Large intestine (tissue), 3 donors: Measurements from ENCODE around the gene PDF. TPM values are rescaled to one million over a fixed set of nuclear protein-coding genes. Genes with fewer than 3 reads are reported as not detected.
A peak's percentile ranks its signal among the peaks of the same experiment; 100 is the strongest.
"Not testable (repeated sequence)": the region's sequence is repeated elsewhere in the genome, so short reads cannot be mapped to it uniquely, and the experiment has no call there.

Experiments used
- DNase-seq, 2 donors: peaks; one replicate each; pipeline versions ENCODE4 v3.0.0 to v3.0.0-alpha.2; 2013
- H3K27ac ChIP-seq: one replicate; pipeline ENCODE4 v1.5.1; 2013; ENCODE audit warnings: low read length
- H3K27me3 ChIP-seq: 2 replicates; pipeline ENCODE4 v1.6.1; 2013; ENCODE audit warnings: low read length; ENCODE audit not compliant: control insufficient read depth, insufficient read depth
- H3K36me3 ChIP-seq: 2 replicates; pipeline ENCODE4 v1.6.1; 2013; ENCODE audit warnings: low read length; ENCODE audit not compliant: control insufficient read depth, insufficient read depth
- H3K4me1 ChIP-seq: one replicate; pipeline ENCODE4 v1.6.1; 2013; ENCODE audit warnings: low read length; ENCODE audit not compliant: control insufficient read depth, insufficient read depth
- H3K4me3 ChIP-seq: one replicate; pipeline ENCODE4 v1.5.1; 2013; ENCODE audit warnings: low read length
- H3K9me3 ChIP-seq: one replicate; pipeline ENCODE4 v1.6.1; 2013; ENCODE audit warnings: mild to moderate bottlenecking, low read depth, low read length, moderate library complexity; ENCODE audit not compliant: control insufficient read depth
- WGBS: methylation state at CpG from one replicate; pipeline ENCODE4 v1.1.5; 2013; ENCODE audit warnings: low lambda C conversion rate; ENCODE audit not compliant: insufficient coverage; 5-methylcytosine and 5-hydroxymethylcytosine counted together
- polyA plus RNA-seq: library from polyadenylated mRNA; unstranded; fragments of 120-200 nt; gene quantifications from one replicate; pipeline ENCODE4 v1.2.1, GENCODE V29; 2013

Gene PDF
- polyA plus RNA-seq, 1 donor: 11.9 TPM

DNA sequence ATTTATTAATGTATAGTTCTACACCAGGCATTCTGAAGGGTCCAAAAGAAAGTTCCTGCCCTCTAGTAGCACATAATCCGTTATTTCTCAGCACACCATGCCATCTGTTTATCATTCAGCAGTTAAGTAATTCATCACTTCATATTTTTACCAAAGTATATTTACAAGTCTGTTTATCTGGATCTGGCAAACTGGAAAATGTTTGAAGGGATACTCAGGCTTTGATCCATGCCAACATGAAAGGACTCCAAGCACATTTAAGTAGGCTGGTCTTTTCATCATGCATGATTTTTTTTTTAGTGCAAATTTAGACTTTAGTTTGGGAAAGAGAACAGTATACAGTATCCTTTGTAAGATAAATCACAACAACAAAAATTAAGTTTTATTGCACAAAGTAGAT is 23.3 kb downstream of the PDF start:
- no peak for DNase-seq
- H3K4me1 ChIP-seq: peaks cover under 1% of the 10 kb centered on the region
- H3K9me3 ChIP-seq: no peaks in the 10 kb centered on the region
- no peak overlapping the region for H3K27ac ChIP-seq
- no peak overlapping the region for H3K4me3 ChIP-seq
- H3K27me3 ChIP-seq: no peaks in the 10 kb centered on the region
- no peaks in the 10 kb centered on the region for H3K36me3 ChIP-seq
- WGBS: 100% methylated on average over 1 of the region's 1 CpG

DNA sequence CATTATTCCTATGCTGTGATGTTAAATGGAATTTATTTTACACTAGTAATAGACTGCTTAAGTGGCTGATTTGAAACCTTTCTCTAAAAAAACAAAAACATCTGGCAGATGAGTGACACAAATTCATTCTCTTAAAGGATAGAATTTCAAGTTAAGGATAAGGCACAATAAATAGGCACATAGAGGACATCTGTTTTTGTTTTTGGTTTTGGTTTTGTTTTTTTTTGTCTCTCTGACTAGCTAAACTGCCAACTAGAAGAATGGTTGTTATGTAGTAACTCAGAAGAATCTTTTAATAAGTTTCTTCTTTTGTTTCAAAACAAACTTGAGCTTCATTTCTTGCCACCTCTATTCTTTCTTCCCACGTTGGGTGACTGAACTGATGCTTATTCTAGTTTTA is 24.4 kb downstream of the PDF start:
- H3K36me3 ChIP-seq: peaks cover 10% of the 10 kb centered on the region
- no peak for DNase-seq
- no peak overlapping the region for H3K27ac ChIP-seq
- WGBS: no CpG with 5 or more reads among the region's 1 CpG
- no peaks in the 10 kb centered on the region for H3K4me1 ChIP-seq
- no peaks in the 10 kb centered on the region for H3K27me3 ChIP-seq
- no peak overlapping the region for H3K4me3 ChIP-seq
- H3K9me3 ChIP-seq: no peaks in the 10 kb centered on the region

DNA sequence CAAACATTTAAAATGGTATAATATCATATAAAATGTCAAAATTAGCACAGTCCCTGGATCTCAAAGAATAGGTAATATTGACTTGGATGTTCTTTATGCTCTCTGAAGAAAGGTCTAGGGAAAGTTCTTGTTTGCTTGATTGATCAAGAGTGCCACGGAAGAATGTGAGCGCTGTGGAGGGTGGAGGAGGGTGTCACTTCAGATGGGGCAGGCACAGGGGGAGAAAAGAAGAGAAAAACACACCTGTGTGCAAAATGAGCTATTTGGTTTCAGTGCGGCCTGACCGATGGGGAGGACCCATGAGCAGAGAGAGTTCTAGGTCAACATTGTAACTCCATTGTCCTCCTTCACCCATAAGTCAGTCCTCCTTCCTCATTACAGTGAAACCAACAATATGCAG is 28.1 kb downstream of the PDF start:
- peaks cover 20% of the 10 kb centered on the region for H3K36me3 ChIP-seq
- H3K27me3 ChIP-seq: no peaks in the 10 kb centered on the region
- no peaks in the 10 kb centered on the region for H3K4me1 ChIP-seq
- H3K27ac ChIP-seq: no peak overlapping the region
- no peak for DNase-seq
- H3K9me3 ChIP-seq: no peaks in the 10 kb centered on the region
- no peak overlapping the region for H3K4me3 ChIP-seq
- 93% methylated on average over 2 of the region's 4 CpGs for WGBS

DNA sequence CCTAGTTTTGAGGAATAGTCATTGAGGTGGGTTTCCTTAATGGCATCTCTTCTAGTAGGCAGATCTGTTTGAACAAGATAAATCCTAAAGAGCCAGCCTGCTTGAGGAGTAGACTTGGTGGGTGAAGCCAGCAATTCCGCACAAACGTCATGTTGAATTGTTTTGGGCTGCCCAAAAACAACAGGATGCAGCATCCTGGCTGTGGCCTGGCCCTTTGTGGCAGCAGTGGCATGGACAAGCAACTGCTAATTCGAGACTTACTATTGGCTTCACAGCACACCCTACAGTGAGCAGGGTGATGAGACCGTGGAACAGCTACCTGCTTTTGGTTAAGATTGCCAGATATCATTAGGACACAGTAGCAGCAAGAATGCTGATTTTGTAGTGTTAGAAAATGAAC is 28.5 kb downstream of the PDF start:
- Histone ChIP-seq H3K4me1 (no peaks in the 10 kb centered on the region), H3K4me3 (no peak overlapping the region), H3K27ac (no peak overlapping the region), H3K27me3 (no peaks in the 10 kb centered on the region), H3K9me3 (no peaks in the 10 kb centered on the region), H3K36me3 (peaks cover 20% of the 10 kb centered on the region)
- WGBS: 100% methylated on average over 1 of the region's 4 CpGs
- no peak for DNase-seq

DNA sequence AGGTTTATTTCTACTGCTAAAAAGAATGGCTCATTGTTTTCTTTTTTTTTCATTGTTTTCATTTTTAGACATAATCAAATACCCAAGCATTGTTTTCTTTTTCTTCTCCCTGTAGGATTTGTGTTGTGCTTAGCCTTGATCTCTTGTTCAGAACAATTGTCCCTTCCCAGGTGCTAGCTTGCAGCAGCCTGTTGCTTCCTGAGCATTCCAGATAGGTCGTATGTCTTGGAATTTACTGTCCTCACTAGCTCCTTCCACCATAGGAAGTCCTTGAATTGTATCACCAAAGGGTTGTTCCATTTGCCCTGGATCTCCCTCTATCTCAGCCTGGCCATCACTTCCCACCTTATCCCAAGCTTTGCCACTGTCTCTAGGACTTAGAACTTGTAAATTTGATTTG is 29.2 kb downstream of the PDF start:
- no CpG with 5 or more reads among the region's 1 CpG for WGBS

DNA sequence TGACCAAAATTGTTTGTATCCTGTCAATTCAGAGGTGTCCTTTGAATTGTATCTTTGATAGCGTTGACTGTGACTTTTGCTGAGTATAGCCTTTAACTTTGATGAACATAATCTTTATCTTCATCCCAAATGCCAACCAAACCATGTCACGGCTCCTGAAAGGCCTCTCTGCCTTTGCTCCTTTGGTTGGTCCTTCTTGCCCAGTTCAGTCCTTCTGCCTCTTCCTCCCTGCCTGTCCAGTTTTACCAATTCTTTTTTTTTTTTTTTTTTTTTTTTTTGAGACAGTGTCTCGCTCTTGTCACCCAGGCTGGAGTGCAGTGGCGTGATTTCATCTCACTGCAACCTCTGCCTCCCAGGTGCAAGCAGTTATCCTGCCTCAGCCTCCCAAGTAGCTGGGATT is 32.1 kb downstream of the PDF start:
- no peaks in the 10 kb centered on the region for H3K9me3 ChIP-seq
- no peak for DNase-seq
- H3K4me1 ChIP-seq: no peaks in the 10 kb centered on the region
- no peaks in the 10 kb centered on the region for H3K27me3 ChIP-seq
- H3K36me3 ChIP-seq: peaks cover 20% of the 10 kb centered on the region
- H3K4me3 ChIP-seq: no peak overlapping the region
- no peak overlapping the region for H3K27ac ChIP-seq
- no CpG with 5 or more reads among the region's 4 CpGs for WGBS

More for the DNA sequence above, 29.2 kb downstream of the PDF start:
- no peak for DNase-seq
- Histone ChIP-seq H3K36me3 (peaks cover 20% of the 10 kb centered on the region), H3K27ac (no peak overlapping the region), H3K9me3 (no peaks in the 10 kb centered on the region), H3K4me3 (no peak overlapping the region), H3K27me3 (no peaks in the 10 kb centered on the region), H3K4me1 (no peaks in the 10 kb centered on the region)

DNA sequence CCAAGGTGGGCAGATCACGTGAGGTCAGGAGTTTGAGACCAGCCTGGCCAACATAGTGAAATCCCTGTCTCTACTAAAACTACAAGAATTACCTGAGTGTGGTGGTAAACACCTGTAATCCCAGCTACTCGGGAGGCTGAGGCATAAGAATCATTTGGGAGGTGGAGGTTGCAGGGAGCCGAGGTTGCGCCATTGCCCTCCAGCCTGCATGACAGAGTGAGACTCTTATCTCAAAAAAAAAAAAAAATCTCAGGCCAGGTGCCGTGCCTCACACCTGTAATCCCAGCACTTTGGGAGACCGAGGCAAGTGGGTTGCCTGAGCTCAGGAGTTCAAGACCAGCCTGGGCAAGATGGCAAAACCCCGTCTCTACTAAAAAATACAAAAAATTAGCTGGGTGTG is 33.6 kb downstream of the PDF start:
- H3K27ac ChIP-seq, H3K9me3 ChIP-seq, H3K27me3 ChIP-seq, H3K4me3 ChIP-seq, DNase-seq, H3K4me1 ChIP-seq: not testable (repeated sequence)
- H3K36me3 ChIP-seq: peaks cover 17% of the 10 kb centered on the region
- no CpG with 5 or more reads among the region's 7 CpGs for WGBS

DNA sequence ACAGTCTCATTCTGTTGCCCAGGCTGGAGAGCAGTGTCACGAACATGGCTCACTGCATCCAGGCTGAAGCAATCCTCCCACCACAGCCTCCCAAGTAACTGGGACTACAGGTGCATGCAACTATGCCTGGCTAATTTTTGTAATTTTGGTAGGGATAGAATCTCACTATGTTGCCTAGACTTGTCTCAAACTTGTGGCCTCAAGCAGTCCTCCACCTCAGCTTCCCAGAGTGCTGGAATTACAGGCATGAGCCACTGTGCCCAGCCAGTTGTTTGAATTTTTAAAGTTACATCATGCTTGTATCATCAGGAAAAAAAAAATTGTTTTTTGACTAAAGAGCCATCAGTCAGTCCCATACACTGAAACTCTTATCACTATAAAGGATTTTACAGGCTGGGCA is 36.3 kb downstream of the PDF start:
- H3K27ac ChIP-seq: no peak overlapping the region
- no peak for DNase-seq
- no peaks in the 10 kb centered on the region for H3K4me1 ChIP-seq
- H3K36me3 ChIP-seq: peaks cover 3% of the 10 kb centered on the region
- no peak overlapping the region for H3K4me3 ChIP-seq
- H3K27me3 ChIP-seq: no peaks in the 10 kb centered on the region
- no CpG with 5 or more reads among the region's 1 CpG for WGBS
- H3K9me3 ChIP-seq: no peaks in the 10 kb centered on the region

DNA sequence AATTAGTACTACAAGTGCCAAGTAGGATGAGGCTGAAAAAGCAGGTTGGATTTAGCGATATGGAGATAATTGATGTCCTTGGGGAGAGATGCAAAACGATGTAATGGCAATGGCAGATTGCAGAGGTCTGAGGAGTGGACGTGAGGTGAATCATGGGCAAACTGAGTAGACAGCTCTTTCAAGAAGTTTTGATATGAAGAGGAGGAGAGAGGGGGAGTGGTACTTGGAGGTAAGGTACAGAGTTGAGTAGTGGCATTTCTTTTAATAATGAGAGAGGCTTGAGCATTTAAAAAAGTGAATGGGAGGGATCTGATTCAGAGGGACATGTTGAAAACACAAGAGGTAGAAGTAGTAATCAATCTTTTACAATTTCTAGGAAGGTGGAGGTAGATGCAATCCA is 37.0 kb downstream of the PDF start:
- no peak overlapping the region for H3K4me3 ChIP-seq
- H3K27me3 ChIP-seq: no peaks in the 10 kb centered on the region
- WGBS: 93% methylated on average over 2 of the region's 3 CpGs
- H3K27ac ChIP-seq: no peak overlapping the region
- no peaks in the 10 kb centered on the region for H3K4me1 ChIP-seq
- no peak for DNase-seq
- no peaks in the 10 kb centered on the region for H3K9me3 ChIP-seq
- H3K36me3 ChIP-seq: peaks cover 3% of the 10 kb centered on the region

DNA sequence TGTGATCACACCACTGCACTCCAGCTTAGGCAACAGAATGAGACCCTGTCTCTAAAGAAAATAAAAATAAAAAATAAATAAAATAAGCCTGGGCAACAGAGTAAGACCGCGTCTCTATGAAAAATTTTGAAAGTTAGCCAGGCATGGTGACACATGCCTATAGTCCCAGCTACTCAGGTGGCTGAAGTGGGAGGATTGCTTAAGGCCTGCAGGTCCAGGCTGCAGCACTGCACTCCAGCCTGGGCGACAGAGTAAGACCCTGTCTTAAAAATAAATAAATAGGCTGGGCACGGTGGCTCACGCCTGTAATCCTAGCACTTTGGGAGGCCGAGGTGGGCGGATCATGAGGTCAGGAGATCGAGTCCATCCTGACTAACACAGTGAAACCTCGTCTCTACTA is 38.7 kb downstream of the PDF start:
- H3K4me3 ChIP-seq, H3K9me3 ChIP-seq, DNase-seq, H3K27me3 ChIP-seq, H3K27ac ChIP-seq, H3K36me3 ChIP-seq, H3K4me1 ChIP-seq: not testable (repeated sequence)
- no CpG with 5 or more reads among the region's 9 CpGs for WGBS

DNA sequence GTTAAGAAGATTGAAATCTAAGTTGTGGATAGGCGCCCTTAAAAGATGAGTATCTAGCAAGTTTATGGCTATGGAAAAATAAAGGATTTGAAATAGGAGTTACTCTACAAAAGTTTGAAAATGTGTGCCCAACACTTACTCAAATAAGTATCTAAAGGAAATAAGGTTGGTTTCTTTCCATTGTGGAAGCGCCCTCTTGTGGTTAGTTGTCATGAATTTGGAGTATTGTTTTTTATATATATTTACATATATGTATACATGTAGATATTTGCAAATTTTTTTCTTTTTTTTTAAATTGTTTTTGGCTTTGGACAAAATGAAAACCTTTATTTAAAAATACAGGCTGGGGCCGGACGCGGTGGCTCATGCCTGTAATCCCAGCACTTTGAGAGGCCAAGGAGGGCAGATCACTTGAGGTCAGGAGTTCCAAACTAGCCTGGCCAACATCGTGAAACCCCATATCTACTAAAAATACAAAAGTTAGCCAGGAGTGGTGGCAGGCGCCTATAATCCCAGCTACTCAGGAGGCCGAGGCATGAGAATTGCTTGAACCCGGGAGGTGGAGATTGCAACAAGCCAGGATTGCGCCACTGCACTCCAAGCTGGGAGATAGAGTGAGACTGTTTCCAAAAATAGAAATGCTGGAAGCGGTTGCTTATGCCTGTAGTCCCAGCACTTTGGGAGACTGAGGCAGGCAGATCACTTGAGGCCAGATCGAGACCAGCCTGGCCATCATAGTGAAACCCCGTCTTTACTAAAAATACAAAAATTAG is 43.3 kb downstream of the PDF start:
- DNase-seq: peak in 1 of 2 donors; percentile 46
- no peaks in the 10 kb centered on the region for H3K9me3 ChIP-seq
- no peaks in the 10 kb centered on the region for H3K4me1 ChIP-seq
- 71% methylated on average over 1 of the region's 13 CpGs for WGBS
- no peak overlapping the region for H3K27ac ChIP-seq
- no peak overlapping the region for H3K4me3 ChIP-seq
- H3K27me3 ChIP-seq: no peaks in the 10 kb centered on the region
- peaks cover 20% of the 10 kb centered on the region for H3K36me3 ChIP-seq
